GM19324 (cell line): Measurements from ENCODE around the gene KCNH4.
A peak's percentile ranks its signal among the peaks of the same experiment; 100 is the strongest.

Experiments
- ATAC-seq: cut with Tn5 transposase; IDR thresholded peaks from one replicate; pipeline ENCODE4 v1.9.1; 2021; ENCODE audit warnings: mild to moderate bottlenecking, moderate library complexity; ENCODE audit not compliant: unreplicated experiment, low FRiP score

KCNH4 gene

GRCh38 chr17:42120770-42121769 is 59.9 kb downstream of the KCNH4 start, which contains the start of gene KAT2A:
Gene KAT2A, minus strand, starts transcription at chr17:42121367. Its CDS starts 63 bp downstream, at chr17:42121304.
- ATAC-seq, result no peak

- no peak for ATAC-seq
These were observed 60.7 kb downstream of the KCNH4 start for GRCh38 chr17:42120161-42120769.

- no peak for ATAC-seq
These were observed 61.6 kb downstream of the KCNH4 start for GRCh38 chr17:42119301-42119700.

GRCh38 chr17:42118545-42118944 is 62.4 kb downstream of the KCNH4 start:
- no peak for ATAC-seq

GRCh38 chr17:42118126-42118510 is 62.8 kb downstream of the KCNH4 start:
- ATAC-seq, result no peak

- ATAC-seq, result no peak
These were observed 63.4 kb downstream of the KCNH4 start for GRCh38 chr17:42117397-42118125.

- no peak for ATAC-seq
These were observed 64.1 kb downstream of the KCNH4 start for GRCh38 chr17:42116705-42117396.

GRCh38 chr17:42114118-42114517 is 66.8 kb downstream of the KCNH4 start:
- ATAC-seq, result no peak

GRCh38 chr17:42113293-42114069 is 67.5 kb downstream of the KCNH4 start:
- ATAC-seq, result no peak

- ATAC-seq, result peak; percentile 42
These were observed 68.3 kb downstream of the KCNH4 start, which contains the start of gene DHX58 for GRCh38 chr17:42112552-42113176. Gene DHX58, minus strand, starts transcription at chr17:42112714. Its CDS starts 822 bp downstream, at chr17:42111892.

GRCh38 chr17:42111871-42112551 is 68.9 kb downstream of the KCNH4 start:
- ATAC-seq, result peak; percentile 13

GRCh38 chr17:42111265-42111636 is 69.7 kb downstream of the KCNH4 start:
- ATAC-seq, result no peak

- no peak for ATAC-seq
These were observed 70.4 kb downstream of the KCNH4 start for GRCh38 chr17:42110301-42111264.

- ATAC-seq, result no peak
These were observed 71.9 kb downstream of the KCNH4 start for GRCh38 chr17:42109086-42109485.

GRCh38 chr17:42107597-42108576 is 73.1 kb downstream of the KCNH4 start:
- no peak for ATAC-seq

GRCh38 chr17:42107124-42107523 is 73.8 kb downstream of the KCNH4 start:
- no peak for ATAC-seq
